Prostate gland (tissue), 2 donors: ENCODE measurements around the gene KATNAL2. TPM values are rescaled to one million over a fixed set of nuclear protein-coding genes. Genes with fewer than 3 reads are reported as not detected.

Experiments
- DNase-seq: peaks from one replicate; pipeline ENCODE4 v3.0.0-alpha.2; 2019; ENCODE audit warnings: low spot score
- H3K27ac ChIP-seq, 2 donors: fragments of 200-600 bp; sonication (generic); 2 replicates each; pipeline ENCODE4 v1.5.1; 2017 to 2019
- H3K27me3 ChIP-seq: fragments of 200-600 bp; sonication (generic); replicated peaks from 2 replicates; pipeline ENCODE4 v1.5.1; 2019; ENCODE audit not compliant: insufficient read depth
- H3K36me3 ChIP-seq, 2 donors: fragments of 200-600 bp; sonication (generic); 1 replicate in 1 of 2; 2 replicates in 1 of 2; pipeline versions ENCODE4 v1.5.1 to v1.8.1; 2017 to 2019
- H3K4me1 ChIP-seq: fragments of 200-600 bp; sonication (generic); replicated peaks from 2 replicates; pipeline ENCODE4 v1.5.1; 2019
- H3K4me3 ChIP-seq, 2 donors: fragments of 200-600 bp; sonication (generic); 2 replicates each; pipeline ENCODE4 v1.5.1; 2017 to 2019
- H3K9me3 ChIP-seq: fragments of 200-600 bp; sonication (generic); 2 replicates; pipeline ENCODE4 v1.5.1; 2017
- POLR2A ChIP-seq: fragments of 450-650 bp; IDR thresholded peaks from one replicate; pipeline ENCODE4 v1.6.1; 2016; ENCODE audit warnings: antibody characterized with exemption, mild to moderate bottlenecking
- POLR2AphosphoS5 ChIP-seq: sonication (generic); formaldehyde crosslinking; IDR thresholded peaks from one replicate; pipeline ENCODE4 v1.6.1; 2017; ENCODE audit warnings: antibody characterized with exemption
- WGBS: methylation state at CpG from one replicate; pipeline ENCODE4 v1.1.5; 2018; 5-methylcytosine and 5-hydroxymethylcytosine counted together
- intact Hi-C: fragments of 100-400 bp; cut with DNase I; formaldehyde crosslinking; loops from one replicate; pipeline ENCODE4 v1.14.2; 2022
- total RNA-seq, 2 donors: library from RNA; depleted of rRNA; stranded (reverse); fragments of >200 nt; gene quantifications; one replicate each; pipeline ENCODE4 v1.1.0, GENCODE V29; 2016
- TF ChIP-seq, protein P1 (sequence below), 4 experiments: fragments of 200-600 bp in 2 of 4; fragments of 450-650 bp in 2 of 4; sonication (generic) in 2 of 4; IDR thresholded peaks; 1 replicate in 3 of 4; 2 replicates in 1 of 4; pipeline ENCODE4 v1.5.1; 2016 to 2019; ENCODE audit warnings: antibody characterized with exemption in 4 of 4, mild to moderate bottlenecking in 2 of 4, moderate library complexity in 2 of 4

KATNAL2 gene
- total RNA-seq, 2 donors from 2014 or later: 4.2 to 11.7 TPM

- Histone ChIP-seq H3K36me3 (no peaks in the 10 kb centered on the region), H3K27me3 (no peaks in the 10 kb centered on the region), H3K4me3 (no peak overlapping the region), H3K4me1 (no peaks in the 10 kb centered on the region), H3K27ac (no peak overlapping the region), H3K9me3 (no peaks in the 10 kb centered on the region)
- WGBS: 96% methylated on average over 2 of the region's 2 CpGs
- no peak for DNase-seq
- intact Hi-C loops: no loop called here
- TF ChIP-seq, protein P1, sequence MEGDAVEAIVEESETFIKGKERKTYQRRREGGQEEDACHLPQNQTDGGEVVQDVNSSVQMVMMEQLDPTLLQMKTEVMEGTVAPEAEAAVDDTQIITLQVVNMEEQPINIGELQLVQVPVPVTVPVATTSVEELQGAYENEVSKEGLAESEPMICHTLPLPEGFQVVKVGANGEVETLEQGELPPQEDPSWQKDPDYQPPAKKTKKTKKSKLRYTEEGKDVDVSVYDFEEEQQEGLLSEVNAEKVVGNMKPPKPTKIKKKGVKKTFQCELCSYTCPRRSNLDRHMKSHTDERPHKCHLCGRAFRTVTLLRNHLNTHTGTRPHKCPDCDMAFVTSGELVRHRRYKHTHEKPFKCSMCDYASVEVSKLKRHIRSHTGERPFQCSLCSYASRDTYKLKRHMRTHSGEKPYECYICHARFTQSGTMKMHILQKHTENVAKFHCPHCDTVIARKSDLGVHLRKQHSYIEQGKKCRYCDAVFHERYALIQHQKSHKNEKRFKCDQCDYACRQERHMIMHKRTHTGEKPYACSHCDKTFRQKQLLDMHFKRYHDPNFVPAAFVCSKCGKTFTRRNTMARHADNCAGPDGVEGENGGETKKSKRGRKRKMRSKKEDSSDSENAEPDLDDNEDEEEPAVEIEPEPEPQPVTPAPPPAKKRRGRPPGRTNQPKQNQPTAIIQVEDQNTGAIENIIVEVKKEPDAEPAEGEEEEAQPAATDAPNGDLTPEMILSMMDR (IDR thresholded peaks at IDR 0.05): no peak
- TF ChIP-seq POLR2AphosphoS5 (no peak), POLR2A (no peak)
Observed at GRCh38 chr18:47118981-47119380, 201.6 kb downstream of the KATNAL2 start.

DNA sequence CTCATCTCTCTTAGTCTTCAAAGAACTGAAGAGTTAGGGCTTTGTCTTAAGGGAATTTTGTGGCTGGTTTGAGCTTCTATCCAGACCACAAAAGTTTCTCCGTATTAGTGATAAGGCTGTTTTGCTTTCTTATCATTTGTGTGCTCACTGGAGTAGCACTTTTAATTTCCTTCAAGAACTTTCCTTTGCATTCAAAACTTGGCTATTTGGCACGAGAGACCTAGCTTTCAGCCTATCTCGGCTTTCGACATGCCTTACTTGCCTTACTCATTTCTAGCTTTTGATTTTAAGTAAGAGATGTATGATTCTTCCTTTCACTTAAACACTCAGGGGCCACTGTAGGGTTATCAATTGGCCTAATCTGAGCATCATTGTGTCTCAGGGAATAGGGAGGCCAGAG is 203.0 kb downstream of the KATNAL2 start:
- WGBS: 96% methylated on average over 4 of the region's 4 CpGs

GRCh38 chr18:47121146-47121545 is 203.7 kb downstream of the KATNAL2 start:
- 96% methylated on average over 3 of the region's 3 CpGs for WGBS
- intact Hi-C loops: no loop called here
- TF ChIP-seq, protein P1 (IDR thresholded peaks at IDR 0.05): no peak
- no peak for TF ChIP-seq POLR2AphosphoS5
- no peak for TF ChIP-seq POLR2A

More for the DNA sequence above, 203.0 kb downstream of the KATNAL2 start:
- Histone ChIP-seq H3K9me3 (no peaks in the 10 kb centered on the region), H3K4me1 (no peaks in the 10 kb centered on the region), H3K27me3 (no peaks in the 10 kb centered on the region), H3K36me3 (no peaks in the 10 kb centered on the region), H3K27ac (no peak overlapping the region), H3K4me3 (no peak overlapping the region)
- TF ChIP-seq POLR2AphosphoS5 (no peak), POLR2A (no peak)
- TF ChIP-seq, protein P1 (IDR thresholded peaks at IDR 0.05): no peak
- DNase-seq: no peak
- intact Hi-C loops: no loop called here

GRCh38 chr18:47141289-47141688 is 223.9 kb downstream of the KATNAL2 start:
- H3K4me1 ChIP-seq: no peaks in the 10 kb centered on the region
- H3K27ac ChIP-seq: no peak overlapping the region
- intact Hi-C loops: no loop called here
- H3K27me3 ChIP-seq: no peaks in the 10 kb centered on the region
- H3K36me3 ChIP-seq: no peaks in the 10 kb centered on the region
- no peak overlapping the region for H3K4me3 ChIP-seq
- H3K9me3 ChIP-seq: no peaks in the 10 kb centered on the region
- no peak for DNase-seq
- TF ChIP-seq, protein P1 (IDR thresholded peaks at IDR 0.05): no peak

More at GRCh38 chr18:47121146-47121545, 203.7 kb downstream of the KATNAL2 start:
- H3K27ac ChIP-seq: no peak overlapping the region
- H3K36me3 ChIP-seq: no peaks in the 10 kb centered on the region
- H3K9me3 ChIP-seq: no peaks in the 10 kb centered on the region
- no peak overlapping the region for H3K4me3 ChIP-seq
- no peak for DNase-seq
- no peaks in the 10 kb centered on the region for H3K4me1 ChIP-seq
- H3K27me3 ChIP-seq: no peaks in the 10 kb centered on the region

- TF ChIP-seq, protein P1 (IDR thresholded peaks at IDR 0.05): no peak
- TF ChIP-seq POLR2AphosphoS5 (no peak), POLR2A (no peak)
- Histone ChIP-seq H3K4me3 (no peak overlapping the region), H3K9me3 (no peaks in the 10 kb centered on the region), H3K36me3 (no peaks in the 10 kb centered on the region), H3K27me3 (no peaks in the 10 kb centered on the region), H3K27ac (no peak overlapping the region), H3K4me1 (no peaks in the 10 kb centered on the region)
- intact Hi-C loops: no loop called here
- no peak for DNase-seq
- 98% methylated on average over 5 of the region's 5 CpGs for WGBS
Observed at GRCh38 chr18:47143153-47143552, 225.8 kb downstream of the KATNAL2 start.
